Type B pancreatic cell (in vitro differentiated cells): ENCODE results near the gene SDSL. TPM values are rescaled to one million over a fixed set of nuclear protein-coding genes. Genes with fewer than 3 reads are reported as not detected.

ENCODE experiments used
- DNase-seq: peaks from one replicate; pipeline ENCODE4 v3.0.0; 2021; ENCODE audit warnings: mixed read lengths; ENCODE audit not compliant: unreplicated experiment; ENCODE audit errors: extremely low spot score
- H3K27ac Mint-ChIP-seq: 2 replicates; pipeline ENCODE4 v1.8.0; 2021; ENCODE audit warnings: mild to moderate bottlenecking, mixed read lengths
- H3K27me3 Mint-ChIP-seq: 2 replicates; pipeline ENCODE4 v1.8.0; 2021; ENCODE audit warnings: mixed read lengths
- H3K36me3 Mint-ChIP-seq: 2 replicates; pipeline ENCODE4 v1.8.0; 2021; ENCODE audit warnings: mixed read lengths
- H3K4me1 Mint-ChIP-seq: one replicate; pipeline ENCODE4 v1.8.0; 2021; ENCODE audit warnings: mixed read lengths; ENCODE audit not compliant: unreplicated experiment
- H3K4me3 Mint-ChIP-seq: 2 replicates; pipeline ENCODE4 v1.8.0; 2021; ENCODE audit warnings: mild to moderate bottlenecking, mixed read lengths
- H3K9me3 Mint-ChIP-seq: 2 replicates; pipeline ENCODE4 v1.8.0; 2021; ENCODE audit warnings: mixed read lengths
- CTCF ChIP-seq: fragments of 200-600 bp; sonication (generic); conservative IDR thresholded peaks from 2 replicates; pipeline ENCODE4 v1.5.0; 2021; ENCODE audit warnings: antibody characterized with exemption, mild to moderate bottlenecking
- total RNA-seq: library from RNA; stranded (reverse); gene quantifications from 2 replicates; pipeline ENCODE4 v1.2.1, GENCODE V29; 2021; ENCODE audit warnings: low replicate concordance

Gene SDSL
- total RNA-seq, 1 donor from 2014 or later, result 4.5 TPM

GRCh38 chr12:113401066-113402000 lies 20.8 kb upstream of the SDSL start:
- no peak for DNase-seq
- Mint-ChIP-seq H3K4me1 (no peaks in the 10 kb centered on the region), H3K27ac (no peak overlapping the region), H3K4me3 (no peak overlapping the region), H3K36me3 (no peaks in the 10 kb centered on the region), H3K27me3 (peaks cover 5% of the 10 kb centered on the region), H3K9me3 (no peaks in the 10 kb centered on the region)
- TF ChIP-seq CTCF, result no peak

- Mint-ChIP-seq H3K9me3 (no peaks in the 10 kb centered on the region), H3K4me1 (no peaks in the 10 kb centered on the region), H3K27me3 (peaks cover 2% of the 10 kb centered on the region), H3K4me3 (no peak overlapping the region), H3K27ac (no peak overlapping the region), H3K36me3 (no peaks in the 10 kb centered on the region)
- TF ChIP-seq CTCF, result no peak
- no peak for DNase-seq
Observed at GRCh38 chr12:113402586-113403260, 19.5 kb upstream of the SDSL start.

GRCh38 chr12:113403435-113404415 lies 18.5 kb upstream of the SDSL start, which contains the start of gene SDS:
Gene SDS (minus strand): TSS chr12:113403887. CDS start chr12:113399708, 4,179 bp downstream.
- DNase-seq, result no peak
- TF ChIP-seq CTCF, result no peak
- H3K4me3 Mint-ChIP-seq, result no peak within 1 kb of the TSS
- no peaks in the 10 kb centered on the region for H3K9me3 Mint-ChIP-seq
- no peaks in the 10 kb centered on the region for H3K36me3 Mint-ChIP-seq
- no peak within 1 kb of the TSS for H3K27ac Mint-ChIP-seq
- H3K4me1 Mint-ChIP-seq, result no peaks in the 10 kb centered on the region
- H3K27me3 Mint-ChIP-seq, result peaks cover 3% of the 10 kb centered on the region

GRCh38 chr12:113405694-113406093 lies 16.5 kb upstream of the SDSL start:
- no peak overlapping the region for H3K4me3 Mint-ChIP-seq
- no peak for DNase-seq
- no peak for TF ChIP-seq CTCF
- no peaks in the 10 kb centered on the region for H3K9me3 Mint-ChIP-seq
- H3K4me1 Mint-ChIP-seq, result no peaks in the 10 kb centered on the region
- no peaks in the 10 kb centered on the region for H3K36me3 Mint-ChIP-seq
- no peak overlapping the region for H3K27ac Mint-ChIP-seq
- H3K27me3 Mint-ChIP-seq, result peaks cover 3% of the 10 kb centered on the region
